Aortic smooth muscle cell (primary cell): ENCODE data around the gene CDC42. TPM values are rescaled to one million over a fixed set of nuclear protein-coding genes. Genes with fewer than 3 reads are reported as not detected.

ENCODE experiments used
- total RNA-seq: library from RNA; depleted of rRNA; stranded (reverse); fragments of >200 nt; gene quantifications from 2 replicates; pipeline ENCODE4 v1.2.3, GENCODE V29; 2014

The CDC42 gene
- total RNA-seq: 396 and 476 TPM in 2 replicates

DNA sequence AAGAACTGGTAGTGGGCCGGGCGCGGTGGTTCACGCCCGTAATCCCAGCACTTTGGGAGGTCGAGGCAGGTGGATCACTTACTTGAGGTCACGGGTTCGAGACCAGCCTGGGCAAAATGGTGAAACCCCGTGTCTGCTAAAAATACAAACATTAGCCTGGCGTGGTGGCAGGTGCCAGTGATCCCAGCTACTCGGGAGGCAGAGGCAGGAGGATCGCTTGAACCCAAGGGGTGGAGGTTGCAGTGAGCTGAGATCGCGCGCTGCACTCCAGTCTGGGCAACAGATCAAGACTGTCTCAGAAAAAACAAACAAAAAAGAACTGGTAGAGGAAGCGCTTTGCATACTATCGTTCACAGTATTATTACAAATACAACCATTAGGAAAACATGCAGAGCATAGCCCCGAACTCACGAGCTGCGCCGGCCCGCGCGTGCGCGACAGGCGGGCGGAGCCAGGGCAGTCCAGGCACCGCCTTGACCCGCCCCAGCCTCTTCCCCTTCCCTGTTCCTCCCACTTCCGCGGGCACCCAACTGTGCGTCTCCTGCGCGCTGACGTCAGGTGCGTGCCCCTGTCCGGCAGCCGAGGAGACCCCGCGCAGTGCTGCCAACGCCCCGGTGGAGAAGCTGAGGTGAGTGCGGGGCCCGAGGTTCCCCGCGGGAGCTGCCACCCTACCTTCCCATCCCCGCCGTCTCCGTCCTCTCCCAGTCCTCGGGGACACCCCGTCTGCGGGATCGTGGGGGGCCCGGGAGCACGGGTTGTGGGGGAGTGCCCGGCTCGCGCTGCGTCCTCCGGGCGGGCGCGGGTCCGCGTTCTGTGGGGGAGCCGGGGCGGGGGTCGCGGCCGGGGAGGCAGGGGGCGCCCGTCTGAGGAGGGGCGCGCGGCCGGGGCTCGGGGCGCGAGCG, at the start of gene CDC42:
TSS of gene CDC42 (plus strand) at position 595 of the 902 bp plus-strand sequence. CDS start 25,770 bp downstream, outside the sequence.

Other genes with a start within 250 kb of the CDC42 start
- gene LDLRAD2, start 240.4 kb upstream of the CDC42 start, total RNA-seq: not detected in 2 replicates
- 173 and 315 TPM in 2 replicates for gene HSPG2, start 115.4 kb upstream of the CDC42 start, total RNA-seq
- not detected in 2 replicates for gene CELA3B, start 75.7 kb upstream of the CDC42 start, total RNA-seq
- gene CELA3A, start 51.1 kb upstream of the CDC42 start, total RNA-seq: not detected in 2 replicates
- under 0.01 TPM in 1 of 2 replicates, not detected in the other for gene WNT4, start 90.4 kb downstream of the CDC42 start, total RNA-seq